Tibial nerve (tissue), 4 donors: ENCODE measurements around the gene CAPN7.

Experiments used
- CTCF ChIP-seq, 5 experiments: fragments of 200-600 bp in 3 of 5; fragments of 450-650 bp in 2 of 5; sonication (generic) in 3 of 5; IDR thresholded peaks; one replicate each; pipeline ENCODE4 v1.5.1; 2016 to 2019; ENCODE audit warnings: antibody characterized with exemption in 5 of 5, mild to moderate bottlenecking in 3 of 5, moderate library complexity in 2 of 5
- EP300 ChIP-seq, 2 donors: sonication (generic); formaldehyde crosslinking; IDR thresholded peaks; one replicate each; pipeline ENCODE4 v1.6.1; 2017; ENCODE audit warnings: antibody characterized with exemption in 2 of 2, mild to moderate bottlenecking in 1 of 2
- POLR2A ChIP-seq, 2 donors: fragments of 450-650 bp; IDR thresholded peaks; one replicate each; pipeline ENCODE4 v1.6.1; 2017; ENCODE audit warnings: antibody characterized with exemption in 2 of 2, mild to moderate bottlenecking in 2 of 2, moderate library complexity in 2 of 2

DNA sequence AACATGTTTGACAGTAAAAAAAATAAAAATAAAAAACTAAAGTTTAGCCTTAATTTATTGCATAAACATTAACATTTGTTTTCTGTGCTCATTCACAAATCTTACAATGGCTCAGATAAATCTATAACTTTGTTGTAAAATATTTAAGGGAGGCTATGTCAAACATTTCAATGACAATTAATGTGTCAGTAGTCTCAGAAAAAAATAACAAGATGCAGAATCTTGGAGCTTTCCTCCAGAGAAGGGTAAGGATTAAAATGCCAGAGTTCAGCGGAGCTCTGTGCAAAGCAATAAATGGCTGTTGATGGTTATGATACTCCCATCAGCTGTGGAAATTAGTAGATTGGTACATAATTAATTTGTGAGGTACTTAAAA is 20.0 kb upstream of the CAPN7 start:
- TF ChIP-seq POLR2A (IDR thresholded peaks at IDR 0.05) = no peak
- TF ChIP-seq CTCF (IDR thresholded peaks at IDR 0.05) = no peak
- TF ChIP-seq EP300 (IDR thresholded peaks at IDR 0.05) = no peak
